Stimulated activated CD4-positive, alpha-beta T cell treated with anti-CD3 and anti-CD28 coated beads, Interleukin-1b, Interleukin-23, amount 100 ng/mL, for 24 hours (primary cell): Measurements from ENCODE around the gene KCTD18.

Experiments used
- DNase-seq, 4 experiments: peaks; one replicate each; pipeline ENCODE4 v3.0.0-alpha.2; 2020; ENCODE audit warnings: low read depth in 4 of 4, low spot score in 1 of 4

Gene KCTD18

DNA sequence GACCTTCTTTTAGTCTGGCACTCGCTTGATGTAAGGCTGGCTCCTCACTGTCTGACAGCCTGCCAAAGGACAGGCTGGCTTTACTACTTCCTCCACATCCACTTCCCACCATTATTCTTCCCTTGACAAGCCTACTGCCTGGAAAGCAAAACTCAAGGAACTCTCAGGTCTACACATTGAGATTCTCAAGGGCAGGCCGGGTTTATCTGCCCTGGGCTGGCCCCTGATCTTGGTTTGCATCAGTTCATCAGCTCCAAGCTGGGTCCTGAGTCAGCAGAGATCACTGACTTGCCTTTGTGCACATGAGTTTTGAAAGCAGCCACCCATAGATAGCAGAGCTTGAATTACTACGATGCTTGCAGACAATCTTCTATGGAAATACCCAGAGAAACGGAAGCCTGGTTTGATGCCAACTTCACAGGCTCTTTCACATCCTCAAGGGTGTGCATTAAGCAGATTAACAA, 53.9 kb downstream of the KCTD18 start:
- peak in 1 of 4 experiments; percentile 20 for DNase-seq

DNA sequence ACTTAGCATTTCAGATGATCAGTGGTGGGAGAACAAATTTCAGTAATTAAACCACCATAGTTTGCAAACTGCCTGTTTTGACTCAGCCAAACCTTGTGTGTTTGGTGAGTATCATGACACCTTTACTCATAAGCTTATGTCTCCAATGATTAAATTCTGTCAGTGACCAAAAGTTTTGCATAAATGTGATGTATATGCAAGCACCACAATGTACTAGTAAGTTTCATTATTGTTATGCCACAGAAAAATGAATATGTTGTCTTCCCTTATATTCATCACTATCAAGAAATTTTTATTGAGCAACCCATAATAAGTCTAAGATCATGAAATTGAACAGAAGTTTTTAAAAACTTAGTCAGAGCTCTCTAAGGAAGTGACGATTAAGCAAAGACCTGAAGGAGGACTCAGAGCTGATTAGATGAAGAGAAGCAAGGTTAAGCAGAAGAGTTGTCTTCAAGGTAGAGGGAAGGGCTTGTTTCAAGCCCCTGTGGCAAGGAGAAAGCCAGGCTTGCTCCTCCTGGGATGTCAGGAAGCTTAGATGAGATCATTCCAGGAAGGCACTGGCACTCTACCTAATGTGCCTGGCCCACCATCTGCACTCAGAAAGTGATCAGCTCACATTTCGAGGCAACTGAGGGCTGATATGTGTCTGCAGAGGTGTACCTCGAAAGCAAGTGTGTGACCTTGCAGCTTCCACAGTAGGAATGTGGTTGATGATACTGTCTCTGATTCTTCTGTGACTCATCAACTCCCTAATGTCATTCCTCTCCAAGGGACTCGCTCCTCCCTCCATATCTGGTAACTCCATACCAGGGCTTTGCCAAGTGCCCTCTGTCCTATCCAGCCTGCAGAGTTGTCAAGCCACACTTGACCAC, 54.7 kb downstream of the KCTD18 start:
- no peak for DNase-seq

DNA sequence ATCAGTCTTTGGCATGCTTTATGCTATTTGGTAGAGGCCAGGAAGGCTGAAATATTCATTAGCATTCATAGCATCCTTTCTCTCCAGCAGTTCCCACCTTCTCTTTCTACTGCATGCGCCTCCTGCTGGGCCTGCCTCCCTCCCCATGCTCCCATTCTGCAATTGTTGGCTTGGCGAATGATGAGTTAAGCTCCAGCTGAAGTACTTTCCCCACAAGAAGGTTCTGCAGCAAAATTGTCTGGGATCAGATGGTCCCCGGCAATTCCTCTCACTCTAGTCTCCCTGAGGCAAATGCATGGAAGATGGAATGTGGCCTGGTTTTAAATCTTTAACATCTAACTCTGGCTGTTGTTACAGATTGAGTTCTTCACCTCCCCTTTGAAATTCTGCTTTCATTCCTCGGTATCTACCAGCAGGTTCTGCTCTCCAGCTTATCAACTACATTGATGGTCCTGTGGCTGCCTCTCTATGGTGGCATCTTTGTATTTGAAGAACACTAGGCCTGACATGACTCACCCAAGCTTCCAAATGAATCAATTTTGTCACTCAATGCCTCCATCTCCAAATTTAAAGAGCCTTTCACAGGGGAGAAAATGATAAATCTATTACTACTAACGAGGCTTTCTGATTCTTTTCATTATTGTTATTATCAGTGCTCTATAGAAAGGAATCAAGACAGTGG, 55.9 kb downstream of the KCTD18 start:
- no peak for DNase-seq

DNA sequence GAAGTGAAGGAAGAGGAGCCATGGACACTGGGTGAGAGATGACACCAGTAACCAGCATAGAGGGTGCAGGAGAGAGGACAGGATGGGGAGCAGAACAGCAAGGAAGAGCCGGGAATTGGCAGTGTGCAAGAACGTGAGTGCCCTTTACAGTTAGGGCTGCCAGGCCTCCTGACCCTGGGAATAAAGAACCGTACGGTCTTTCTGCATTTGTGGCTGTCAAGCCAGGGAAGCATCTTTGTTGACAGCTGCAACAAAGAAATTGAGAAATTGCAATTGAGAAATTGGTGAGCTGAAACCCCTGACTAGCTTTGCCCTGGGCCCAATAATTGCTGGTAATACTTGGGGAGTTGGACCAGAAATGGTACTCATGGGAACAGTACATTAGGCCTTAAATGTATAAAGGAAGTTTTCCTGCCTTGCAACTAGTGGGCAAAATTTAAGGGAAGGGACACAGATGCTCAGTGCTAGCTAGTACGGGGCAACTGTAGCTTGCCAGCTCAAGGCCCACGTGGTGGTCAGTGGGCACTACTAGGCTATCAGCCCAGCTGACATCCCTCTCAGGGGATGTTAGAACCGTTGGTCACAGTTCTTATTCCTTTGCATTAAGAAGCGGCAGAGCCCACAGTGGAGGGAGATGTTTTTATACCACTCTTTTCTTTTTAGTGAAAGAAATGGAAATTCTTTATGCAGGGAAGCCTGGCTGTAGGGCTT, 56.6 kb downstream of the KCTD18 start:
- no peak for DNase-seq

DNA sequence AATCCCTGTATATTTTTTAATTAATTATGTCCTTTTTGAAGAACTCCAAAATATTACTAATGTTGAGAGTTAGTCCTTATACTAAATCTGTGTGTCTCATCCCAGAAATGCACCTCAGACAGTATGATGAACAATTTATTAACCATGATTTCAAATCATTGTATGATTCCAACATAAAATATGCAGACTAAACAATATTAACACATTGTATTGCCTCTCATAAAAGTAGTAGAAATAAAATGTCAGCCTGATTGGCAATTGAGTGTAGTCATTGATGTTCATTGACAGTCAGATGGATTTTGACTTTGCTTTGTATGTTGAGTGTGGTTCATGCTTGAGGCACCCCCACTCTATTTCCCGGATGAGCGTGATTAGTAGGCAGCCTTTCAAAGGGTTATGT, 57.5 kb downstream of the KCTD18 start:
- DNase-seq, result no peak

DNA sequence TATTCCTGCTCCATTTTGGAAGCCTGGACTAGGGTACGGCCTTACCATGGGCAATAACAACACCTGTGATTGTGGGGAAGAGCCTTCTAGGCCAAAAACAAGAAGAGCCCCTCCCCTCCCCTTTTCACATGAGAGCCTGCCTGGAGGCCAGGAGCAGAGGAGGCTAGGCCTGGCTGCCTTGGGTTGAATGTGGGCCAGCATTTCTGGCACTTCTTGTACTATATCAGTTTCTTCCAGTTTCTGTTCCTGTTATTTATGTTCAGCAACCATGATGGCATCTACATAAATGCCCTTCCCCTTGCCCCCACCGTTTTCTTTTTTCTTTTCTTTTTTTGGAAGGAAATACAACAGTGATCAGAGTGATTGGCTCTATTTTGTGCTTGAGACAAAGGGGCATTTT, 58.4 kb downstream of the KCTD18 start:
- no peak for DNase-seq

DNA sequence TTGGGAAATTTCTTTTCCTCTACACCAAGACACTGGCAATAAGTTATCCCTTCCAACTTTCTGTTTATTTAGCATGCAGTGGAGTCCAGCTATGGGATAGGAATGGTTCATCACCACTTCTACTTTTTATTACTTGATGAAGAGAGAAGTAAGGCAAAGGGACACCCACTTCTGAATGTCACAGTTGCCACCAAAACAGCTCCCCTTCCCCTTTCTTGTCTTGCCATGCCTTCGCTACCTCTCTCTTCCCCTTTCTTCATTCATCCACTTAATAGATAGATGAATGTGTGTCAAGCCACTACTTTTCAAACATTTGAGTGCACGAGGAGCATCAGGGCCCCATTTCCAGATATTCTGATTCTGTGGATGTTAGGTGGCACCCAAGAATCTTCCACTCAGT, 59.6 kb downstream of the KCTD18 start:
- no peak for DNase-seq

DNA sequence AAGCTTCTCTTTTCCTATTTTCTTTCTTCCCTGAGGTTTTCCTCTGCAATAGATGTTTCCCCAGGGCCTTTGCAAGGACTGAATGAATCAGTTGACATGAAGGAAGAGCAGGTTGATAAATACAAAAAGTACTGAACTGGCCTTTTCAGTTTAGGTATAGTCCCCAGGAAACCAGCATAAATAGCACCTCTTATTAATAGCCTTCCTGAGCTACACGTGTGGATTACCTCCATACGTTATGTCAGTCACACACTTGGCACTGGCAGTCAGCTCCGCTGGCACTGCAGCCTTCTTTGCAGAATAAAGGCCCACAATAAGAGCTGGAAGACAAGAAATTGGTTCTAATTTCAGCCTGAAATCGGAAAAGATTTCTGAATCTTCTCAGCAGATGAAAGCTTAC, 60.7 kb downstream of the KCTD18 start:
- DNase-seq, result no peak

DNA sequence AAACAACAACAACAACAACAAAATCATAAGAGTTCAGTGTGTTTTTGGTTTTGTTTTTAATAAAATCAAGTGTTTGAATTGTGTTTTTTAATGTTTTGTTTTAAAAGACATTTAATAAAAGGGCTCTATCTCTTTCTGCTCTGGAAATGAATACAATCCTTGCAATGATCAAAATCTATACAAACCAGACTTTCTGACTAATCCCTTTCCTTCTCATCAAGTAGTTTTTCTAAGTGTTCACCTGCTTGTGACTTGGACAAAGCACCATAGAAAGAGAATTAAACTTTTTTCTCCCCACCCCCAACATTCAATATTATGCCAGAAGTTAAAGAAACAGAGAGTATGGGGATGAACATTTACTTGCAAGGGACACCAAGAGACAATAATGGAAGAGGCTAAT, 61.4 kb downstream of the KCTD18 start:
- no peak for DNase-seq

DNA sequence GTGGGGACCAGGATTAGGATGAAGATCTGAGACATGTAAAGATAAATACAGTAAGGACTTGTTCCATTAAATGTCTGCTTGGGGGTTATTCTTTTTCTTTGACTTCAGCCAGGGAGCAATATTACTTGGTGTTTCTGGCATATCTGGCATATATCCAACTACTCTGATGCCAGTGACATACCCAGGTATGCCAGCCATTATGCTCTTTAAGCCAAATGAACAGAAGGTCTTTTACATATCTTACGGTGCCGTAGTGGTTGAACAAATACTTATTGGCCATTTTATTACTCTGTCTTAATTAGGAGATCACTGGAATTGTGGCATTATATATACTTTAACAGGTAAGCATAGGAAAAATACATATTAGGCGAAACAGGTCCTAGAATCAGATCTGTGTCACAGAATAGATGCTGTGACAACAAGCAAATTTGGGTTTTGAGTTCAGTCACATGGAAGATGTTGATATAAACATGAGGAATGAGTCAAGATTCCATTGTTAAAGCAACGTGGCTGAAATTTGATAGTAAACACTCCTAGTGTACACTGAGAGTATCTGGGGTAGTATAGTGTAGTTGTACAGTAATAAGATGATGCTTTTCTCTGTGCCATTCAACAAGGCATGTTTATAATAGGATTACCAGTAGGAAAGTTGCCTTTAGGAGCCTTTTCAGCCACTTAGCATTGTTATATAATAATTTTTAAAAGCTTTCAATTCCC, 62.6 kb downstream of the KCTD18 start:
- DNase-seq, result no peak

DNA sequence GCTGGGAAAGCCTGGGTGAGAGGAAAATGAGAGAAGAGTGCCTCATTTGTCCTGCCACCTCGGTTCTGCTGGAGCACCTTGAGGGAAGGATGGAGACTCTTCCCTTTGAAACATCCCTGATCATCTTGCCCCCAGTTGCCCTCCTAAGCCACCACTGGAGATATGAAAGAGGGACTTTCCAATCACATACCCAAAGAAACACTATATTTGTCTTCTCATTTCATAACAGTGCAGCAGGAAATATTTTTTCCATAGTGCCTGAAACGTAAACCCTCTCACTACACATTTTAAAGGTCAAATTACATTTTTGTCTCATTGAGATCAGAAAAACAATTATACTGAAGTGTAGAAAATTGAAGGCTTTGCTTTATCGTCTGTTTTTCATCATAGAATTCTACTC, 63.3 kb downstream of the KCTD18 start:
- DNase-seq, result no peak

DNA sequence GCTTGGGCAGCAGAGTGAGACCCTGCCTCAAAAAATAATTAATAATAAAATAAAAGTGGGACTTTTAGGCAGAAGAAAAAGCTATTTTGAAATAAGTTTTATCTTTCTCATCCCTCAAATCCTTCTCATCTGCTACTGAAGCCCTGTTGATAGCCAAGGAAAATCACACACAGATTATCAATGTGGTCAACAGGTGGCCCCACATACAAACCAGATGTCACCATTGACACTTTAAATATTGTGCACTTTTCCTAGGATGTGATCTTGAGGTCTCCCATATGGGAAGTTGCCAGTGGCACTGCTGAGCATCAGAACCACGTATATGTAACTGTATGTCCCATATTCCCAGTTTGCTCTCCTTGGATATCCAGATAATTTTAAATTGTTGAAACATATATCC, 64.6 kb downstream of the KCTD18 start:
- no peak for DNase-seq

DNA sequence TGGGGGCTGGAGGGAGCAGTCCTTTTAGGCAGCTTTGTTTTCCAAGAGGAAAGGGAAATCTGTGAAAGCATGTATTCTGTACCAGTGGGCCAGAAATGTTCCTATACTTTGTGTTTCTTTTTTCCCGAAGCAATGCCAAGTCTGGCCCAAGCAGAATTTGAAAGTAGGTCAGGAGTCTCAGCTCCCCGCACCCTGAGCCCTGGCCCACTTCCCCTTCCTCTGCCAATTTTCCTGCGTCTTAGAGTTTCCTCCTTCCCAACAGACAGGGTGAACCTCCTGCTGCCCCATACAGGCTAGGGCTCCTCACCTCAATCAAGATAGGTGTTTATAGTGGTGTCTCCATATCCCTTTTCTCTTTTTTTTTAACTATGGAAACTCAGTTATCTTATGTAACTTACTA, 65.3 kb downstream of the KCTD18 start:
- no peak for DNase-seq

DNA sequence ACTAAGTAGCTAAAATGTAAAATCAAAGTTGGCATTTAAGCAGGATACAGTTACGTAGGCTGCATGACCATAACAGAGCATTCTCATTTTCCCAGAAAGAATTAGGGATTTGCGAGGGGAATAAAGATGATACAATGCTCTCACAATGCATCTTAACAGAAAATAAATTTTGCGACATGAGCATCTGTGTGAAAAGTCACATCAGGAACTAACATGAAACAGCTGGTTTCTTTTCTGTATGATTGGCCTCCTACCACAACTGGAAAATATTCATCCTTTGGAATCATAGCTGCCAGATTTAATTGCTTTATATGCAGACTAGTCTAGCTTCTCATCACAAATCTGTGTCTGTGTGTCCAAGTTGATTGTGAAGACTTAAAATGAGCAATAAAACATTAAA, 66.0 kb downstream of the KCTD18 start:
- no peak for DNase-seq

DNA sequence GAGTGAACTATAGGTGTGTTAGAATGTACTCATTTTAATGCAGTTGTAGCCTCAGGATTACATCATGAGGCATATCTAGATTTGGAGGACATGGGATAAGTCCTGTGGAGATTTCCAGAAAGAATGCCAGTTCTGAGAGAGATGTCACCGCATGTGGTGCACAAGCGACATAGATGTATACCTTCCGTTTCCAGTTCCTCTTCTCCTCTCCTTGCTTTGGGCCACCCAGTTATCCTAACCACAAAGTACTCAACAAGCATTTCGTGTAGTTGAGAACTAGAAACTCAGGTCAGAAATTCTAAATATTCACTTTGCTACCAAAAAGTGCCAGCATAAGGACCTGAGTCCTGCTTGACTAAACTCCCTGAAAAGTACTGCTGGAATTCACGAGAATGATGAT, 66.5 kb downstream of the KCTD18 start:
- no peak for DNase-seq

DNA sequence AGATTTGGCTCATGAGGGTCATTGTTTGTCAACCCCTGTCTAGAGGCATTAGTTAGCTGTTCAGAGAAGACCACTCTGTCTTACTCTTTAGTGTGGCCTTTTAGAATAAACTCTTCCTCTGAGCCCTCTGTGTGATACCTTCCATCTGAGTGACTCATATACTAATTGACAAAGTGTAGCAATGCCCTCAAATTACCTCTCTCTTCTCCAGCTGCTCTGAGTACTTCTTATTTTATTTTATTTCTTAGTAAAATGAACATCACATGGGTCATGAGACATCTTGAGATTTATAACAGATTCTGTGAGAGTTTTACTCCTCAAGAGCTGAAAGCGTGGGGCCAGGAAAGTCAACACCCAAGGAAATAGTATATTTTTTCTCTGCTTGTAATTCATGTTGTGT, 67.4 kb downstream of the KCTD18 start:
- DNase-seq, result no peak

DNA sequence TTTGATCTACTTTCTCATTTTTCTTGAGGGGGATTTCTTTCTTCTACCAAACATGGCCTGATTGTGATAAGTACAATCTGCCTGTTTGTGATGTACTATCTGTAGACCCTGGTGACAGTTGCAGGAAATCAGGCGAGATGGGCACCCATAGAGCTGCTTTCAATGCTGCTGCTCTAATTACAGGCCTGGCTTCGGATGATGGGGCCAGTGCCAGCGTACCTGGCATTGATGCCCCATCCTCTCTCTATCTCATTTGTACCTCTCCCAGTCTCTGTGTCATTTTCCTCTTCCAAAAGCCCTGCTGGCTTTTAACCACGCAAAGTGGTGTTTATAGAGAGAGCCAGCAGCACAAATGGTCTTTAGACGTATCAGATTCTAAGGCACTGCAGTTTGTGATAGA, 69.9 kb downstream of the KCTD18 start:
- no peak for DNase-seq
